HL-60 (cell line): ENCODE measurements around the gene ZNF804A.

Source experiments
- CTCF ChIP-seq: IDR thresholded peaks from one replicate; pipeline ENCODE4 v1.5.1; 2011; ENCODE audit warnings: low read length, control low read depth, inconsistent platforms; ENCODE audit not compliant: insufficient read depth
- GABPA ChIP-seq: IDR thresholded peaks from 2 replicates; pipeline ENCODE4 v1.6.1; 2012; ENCODE audit warnings: low read depth
- POLR2AphosphoS5 ChIP-seq: IDR thresholded peaks from 2 replicates; pipeline ENCODE4 v1.6.1; 2012; ENCODE audit warnings: low read depth
- SPI1 ChIP-seq: IDR thresholded peaks from 2 replicates; pipeline ENCODE4 v1.6.1; 2012; ENCODE audit warnings: low read depth, mild to moderate bottlenecking, borderline replicate concordance
- TF ChIP-seq, protein P1 (sequence below): IDR thresholded peaks from 2 replicates; pipeline ENCODE4 v1.6.1; 2012; ENCODE audit warnings: low read depth; ENCODE audit not compliant: insufficient replicate concordance

DNA sequence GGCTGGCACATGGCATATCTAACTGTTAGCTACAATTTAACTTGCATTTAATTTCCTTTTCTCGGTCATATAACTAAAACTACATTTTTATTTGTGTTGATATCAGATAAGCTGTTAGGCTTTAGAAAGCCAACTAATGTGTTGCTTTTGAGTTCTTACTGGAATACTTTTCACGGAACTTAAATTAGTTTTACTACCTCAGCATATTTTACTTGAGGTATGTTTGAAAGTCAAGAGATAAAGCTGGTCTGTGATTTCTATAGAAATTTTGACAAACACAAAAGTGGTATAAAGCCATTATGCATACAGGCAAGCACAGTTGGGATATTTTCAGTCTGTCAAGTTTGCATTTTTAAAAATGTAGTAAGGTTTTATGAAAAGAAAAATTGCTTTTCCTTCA lies 162.6 kb downstream of the ZNF804A start:
- TF ChIP-seq CTCF, result no peak
- TF ChIP-seq POLR2AphosphoS5, result no peak
- TF ChIP-seq, protein P1, sequence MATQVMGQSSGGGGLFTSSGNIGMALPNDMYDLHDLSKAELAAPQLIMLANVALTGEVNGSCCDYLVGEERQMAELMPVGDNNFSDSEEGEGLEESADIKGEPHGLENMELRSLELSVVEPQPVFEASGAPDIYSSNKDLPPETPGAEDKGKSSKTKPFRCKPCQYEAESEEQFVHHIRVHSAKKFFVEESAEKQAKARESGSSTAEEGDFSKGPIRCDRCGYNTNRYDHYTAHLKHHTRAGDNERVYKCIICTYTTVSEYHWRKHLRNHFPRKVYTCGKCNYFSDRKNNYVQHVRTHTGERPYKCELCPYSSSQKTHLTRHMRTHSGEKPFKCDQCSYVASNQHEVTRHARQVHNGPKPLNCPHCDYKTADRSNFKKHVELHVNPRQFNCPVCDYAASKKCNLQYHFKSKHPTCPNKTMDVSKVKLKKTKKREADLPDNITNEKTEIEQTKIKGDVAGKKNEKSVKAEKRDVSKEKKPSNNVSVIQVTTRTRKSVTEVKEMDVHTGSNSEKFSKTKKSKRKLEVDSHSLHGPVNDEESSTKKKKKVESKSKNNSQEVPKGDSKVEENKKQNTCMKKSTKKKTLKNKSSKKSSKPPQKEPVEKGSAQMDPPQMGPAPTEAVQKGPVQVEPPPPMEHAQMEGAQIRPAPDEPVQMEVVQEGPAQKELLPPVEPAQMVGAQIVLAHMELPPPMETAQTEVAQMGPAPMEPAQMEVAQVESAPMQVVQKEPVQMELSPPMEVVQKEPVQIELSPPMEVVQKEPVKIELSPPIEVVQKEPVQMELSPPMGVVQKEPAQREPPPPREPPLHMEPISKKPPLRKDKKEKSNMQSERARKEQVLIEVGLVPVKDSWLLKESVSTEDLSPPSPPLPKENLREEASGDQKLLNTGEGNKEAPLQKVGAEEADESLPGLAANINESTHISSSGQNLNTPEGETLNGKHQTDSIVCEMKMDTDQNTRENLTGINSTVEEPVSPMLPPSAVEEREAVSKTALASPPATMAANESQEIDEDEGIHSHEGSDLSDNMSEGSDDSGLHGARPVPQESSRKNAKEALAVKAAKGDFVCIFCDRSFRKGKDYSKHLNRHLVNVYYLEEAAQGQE, result no peak
- no peak for TF ChIP-seq GABPA
- no peak for TF ChIP-seq SPI1
